ENCODE results near the gene TKFC.
"Not testable (repeated sequence)": the region's sequence is repeated elsewhere in the genome, so short reads cannot be mapped to it uniquely, and the experiment has no call there.

TKFC gene

GRCh38 chr11:61369372-61370348, 36.6 kb downstream of the TKFC start:
- no peak for DNase-seq

DNA sequence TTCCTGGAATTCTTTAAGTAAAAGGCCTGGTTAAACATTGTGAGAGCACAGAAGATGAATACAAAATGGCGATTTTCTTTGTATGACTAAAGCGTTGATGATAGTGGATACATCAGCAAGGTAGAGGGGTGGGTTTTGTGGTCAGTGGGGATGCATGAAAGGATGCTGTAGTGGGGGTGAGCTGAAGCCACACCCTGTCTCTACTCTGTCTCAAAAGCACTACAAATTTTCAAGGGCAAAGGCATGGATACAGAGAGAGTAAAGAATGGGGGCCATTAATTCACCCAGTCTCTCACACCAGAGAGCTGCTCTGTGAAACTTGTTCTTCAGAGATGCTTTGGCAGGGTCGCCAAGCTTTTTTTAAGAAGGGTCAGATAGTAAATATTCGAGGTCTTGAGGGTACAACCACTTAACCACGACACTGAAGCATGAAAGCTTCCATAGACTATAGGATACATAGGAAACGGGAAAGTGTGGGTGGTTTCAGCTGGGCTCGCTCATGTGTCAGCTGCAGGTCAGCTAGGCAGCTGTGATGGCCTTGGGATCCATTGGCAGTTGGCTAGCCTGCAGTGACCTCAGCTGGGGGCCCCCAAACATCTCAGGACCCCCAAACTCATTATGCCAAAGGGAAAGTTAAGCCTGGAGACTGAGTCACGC, 37.4 kb downstream of the TKFC start:
- no peak for DNase-seq

DNA sequence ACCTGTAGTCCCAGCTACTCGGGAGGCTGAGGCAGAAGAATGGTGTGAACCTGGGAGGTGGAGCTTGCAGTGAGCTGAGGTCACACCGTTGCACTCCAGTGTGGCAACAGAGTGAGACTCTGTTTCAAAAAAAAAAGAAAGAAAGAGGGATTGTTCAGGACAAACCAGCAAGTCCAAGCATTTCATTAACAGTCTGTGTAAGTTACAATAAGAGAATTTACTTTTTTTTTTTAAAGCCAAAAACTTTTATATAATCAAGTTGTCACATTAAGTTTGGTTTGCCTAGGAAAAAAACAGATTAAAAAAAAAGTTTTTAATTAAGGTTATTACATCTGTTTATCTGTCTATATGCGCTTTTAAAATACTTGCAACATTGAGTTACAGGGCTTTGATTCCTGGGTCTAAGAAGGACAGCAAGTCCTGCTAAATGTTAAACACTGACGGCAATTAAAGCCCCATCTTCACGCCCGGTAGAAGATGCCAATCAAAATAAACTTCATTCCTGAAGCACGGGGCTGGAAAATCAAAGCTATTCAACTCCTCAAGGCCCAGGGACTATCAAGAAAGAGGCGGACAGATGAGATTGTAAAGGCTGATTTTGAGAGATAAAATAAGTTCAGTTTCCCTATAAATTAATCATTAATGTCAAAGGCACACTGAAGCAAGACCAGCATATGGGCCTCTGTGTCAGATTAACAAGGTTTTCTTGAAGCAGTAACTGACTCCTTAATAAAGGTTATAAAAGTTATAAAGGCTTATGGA, 39.8 kb downstream of the TKFC start:
- no peak for DNase-seq

DNA sequence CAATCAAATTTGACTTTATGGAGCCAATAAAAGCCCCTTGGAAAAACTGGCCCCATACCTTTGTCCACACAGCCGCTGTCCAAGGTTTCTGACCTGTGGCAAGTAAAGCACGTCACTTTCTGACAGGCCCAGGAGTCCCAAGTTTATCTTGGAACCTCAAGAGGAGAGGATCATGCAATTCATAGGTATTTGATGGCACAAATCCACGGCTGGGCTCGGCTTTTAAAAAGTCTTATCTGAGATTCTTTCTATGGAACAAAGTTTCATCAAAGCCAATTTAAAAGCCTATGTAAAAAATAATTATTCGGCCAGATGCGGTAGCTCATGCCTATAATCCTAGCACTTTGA, 42.7 kb downstream of the TKFC start:
- no peak for DNase-seq

DNA sequence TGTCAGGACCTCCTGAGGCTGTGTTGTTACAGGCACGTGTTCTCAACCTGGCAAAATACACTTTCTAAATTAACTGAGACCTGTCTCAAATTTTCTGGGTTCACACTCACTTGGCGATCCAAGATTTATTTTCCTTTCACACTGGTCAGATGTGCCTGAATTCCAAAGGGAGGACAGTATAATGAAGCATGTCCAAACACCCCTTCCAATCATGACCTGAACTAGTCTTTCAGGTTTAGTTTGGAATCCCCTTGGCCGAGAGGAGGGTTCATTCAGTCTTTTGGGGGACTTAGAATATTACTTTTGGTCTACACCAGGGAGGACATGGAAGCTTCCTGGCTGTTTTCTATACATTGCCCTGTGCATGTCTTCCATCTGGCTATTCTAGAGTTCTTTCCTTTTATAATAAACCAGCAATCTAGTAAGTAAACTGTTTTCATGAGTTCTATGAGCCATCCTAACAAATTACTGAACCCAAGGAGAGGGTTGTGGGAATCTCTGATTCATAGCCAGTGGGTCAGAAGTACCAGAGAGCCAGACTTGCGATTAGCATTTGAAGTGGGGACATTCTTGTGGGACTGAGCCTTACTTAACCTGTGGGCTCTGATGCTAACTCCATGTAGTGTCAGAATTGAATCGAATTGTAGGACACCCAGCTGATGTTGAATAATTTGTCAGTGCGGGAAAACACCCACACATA, 44.6 kb downstream of the TKFC start:
- DNase-seq = no peak

- no peak for DNase-seq
Measured at GRCh38 chr11:61378713-61379313, 45.8 kb downstream of the TKFC start.

GRCh38 chr11:61380884-61381283, 47.9 kb downstream of the TKFC start:
- no peak for DNase-seq

DNA sequence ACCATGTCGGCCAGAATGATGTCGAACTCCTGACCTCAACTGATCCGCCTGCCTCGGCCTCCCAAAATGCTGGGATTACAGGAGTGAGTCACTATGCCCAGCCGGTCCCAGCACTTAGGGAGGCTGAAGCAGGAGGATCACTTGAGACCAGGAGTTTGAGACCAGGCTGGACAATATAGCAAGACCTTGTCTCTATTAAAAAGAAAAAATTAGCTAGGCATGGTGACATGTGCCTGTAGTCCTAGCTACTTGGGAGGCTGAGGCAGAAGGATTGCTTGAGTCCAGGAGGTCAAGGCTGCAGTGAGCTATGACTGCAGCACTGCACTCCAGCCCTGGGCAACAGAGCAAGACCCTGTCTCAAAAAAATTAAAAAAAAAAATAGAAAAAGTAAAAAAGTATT, 50.8 kb downstream of the TKFC start:
- not testable (repeated sequence) for DNase-seq

- DNase-seq = no peak
Measured at GRCh38 chr11:61384271-61385242, 51.5 kb downstream of the TKFC start.

GRCh38 chr11:61390161-61390560, 57.1 kb downstream of the TKFC start:
- no peak for DNase-seq

GRCh38 chr11:61392981-61393595, 60.1 kb downstream of the TKFC start:
- DNase-seq = no peak

All from NCI-H446 (cell line).